Keratinocyte (primary cell): Measurements from ENCODE around the gene CUBN.

ENCODE experiments used
- EZH2 ChIP-seq: IDR thresholded peaks from one replicate; pipeline ENCODE4 v1.6.1; 2012; ENCODE audit warnings: inconsistent platforms, mild to moderate bottlenecking, low read length, moderate library complexity
- TF ChIP-seq, protein P1 (sequence below), 3 experiments: IDR thresholded peaks in 1 of 3; conservative IDR thresholded peaks in 1 of 3; optimal IDR thresholded peaks in 1 of 3; 2 replicates in 2 of 3; 3 replicates in 1 of 3; pipeline versions ENCODE3 to v1.5.1; 2011; ENCODE audit warnings: low read length in 3 of 3, mild to moderate bottlenecking in 3 of 3, moderate library complexity in 2 of 3, control low read depth in 1 of 3, inconsistent platforms in 1 of 3; ENCODE audit not compliant: insufficient read depth in 2 of 3; ENCODE audit errors: extremely low read depth in 1 of 3

DNA sequence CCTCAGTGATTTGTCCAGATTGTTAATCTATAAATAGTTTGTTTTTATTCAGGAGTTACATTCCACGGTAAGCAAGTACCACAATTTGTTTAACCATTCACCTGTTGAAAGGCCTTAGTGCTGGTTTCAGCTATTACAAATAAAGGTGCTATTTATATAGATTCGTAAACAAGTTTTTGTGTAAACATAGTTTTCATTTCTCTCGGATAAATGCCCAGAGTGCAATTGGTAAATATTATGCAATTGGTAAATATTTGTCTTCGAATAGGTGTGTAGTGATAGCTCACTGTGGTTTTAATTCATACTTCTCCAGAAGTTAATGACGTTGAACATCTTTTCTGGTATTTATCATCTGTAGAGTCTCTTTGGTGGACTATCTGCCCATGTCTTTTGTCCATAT is 235.9 kb downstream of the CUBN start:
- TF ChIP-seq EZH2, result no peak
- TF ChIP-seq, protein P1, sequence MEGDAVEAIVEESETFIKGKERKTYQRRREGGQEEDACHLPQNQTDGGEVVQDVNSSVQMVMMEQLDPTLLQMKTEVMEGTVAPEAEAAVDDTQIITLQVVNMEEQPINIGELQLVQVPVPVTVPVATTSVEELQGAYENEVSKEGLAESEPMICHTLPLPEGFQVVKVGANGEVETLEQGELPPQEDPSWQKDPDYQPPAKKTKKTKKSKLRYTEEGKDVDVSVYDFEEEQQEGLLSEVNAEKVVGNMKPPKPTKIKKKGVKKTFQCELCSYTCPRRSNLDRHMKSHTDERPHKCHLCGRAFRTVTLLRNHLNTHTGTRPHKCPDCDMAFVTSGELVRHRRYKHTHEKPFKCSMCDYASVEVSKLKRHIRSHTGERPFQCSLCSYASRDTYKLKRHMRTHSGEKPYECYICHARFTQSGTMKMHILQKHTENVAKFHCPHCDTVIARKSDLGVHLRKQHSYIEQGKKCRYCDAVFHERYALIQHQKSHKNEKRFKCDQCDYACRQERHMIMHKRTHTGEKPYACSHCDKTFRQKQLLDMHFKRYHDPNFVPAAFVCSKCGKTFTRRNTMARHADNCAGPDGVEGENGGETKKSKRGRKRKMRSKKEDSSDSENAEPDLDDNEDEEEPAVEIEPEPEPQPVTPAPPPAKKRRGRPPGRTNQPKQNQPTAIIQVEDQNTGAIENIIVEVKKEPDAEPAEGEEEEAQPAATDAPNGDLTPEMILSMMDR (optimal IDR thresholded peaks at IDR 0.05 in 1 of 3, IDR thresholded peaks at IDR 0.05 in 1 of 3, conservative IDR thresholded peaks at IDR 0.05 in 1 of 3; ENCODE audit: extremely low read depth in 1 of 3, insufficient read depth in 2 of 3, low read length in 3 of 3), result no peak
